ENCODE data around the gene LRRC27.
"Not testable (repeated sequence)": the region's sequence is repeated elsewhere in the genome, so short reads cannot be mapped to it uniquely, and the experiment has no call there.

Gene LRRC27

DNA sequence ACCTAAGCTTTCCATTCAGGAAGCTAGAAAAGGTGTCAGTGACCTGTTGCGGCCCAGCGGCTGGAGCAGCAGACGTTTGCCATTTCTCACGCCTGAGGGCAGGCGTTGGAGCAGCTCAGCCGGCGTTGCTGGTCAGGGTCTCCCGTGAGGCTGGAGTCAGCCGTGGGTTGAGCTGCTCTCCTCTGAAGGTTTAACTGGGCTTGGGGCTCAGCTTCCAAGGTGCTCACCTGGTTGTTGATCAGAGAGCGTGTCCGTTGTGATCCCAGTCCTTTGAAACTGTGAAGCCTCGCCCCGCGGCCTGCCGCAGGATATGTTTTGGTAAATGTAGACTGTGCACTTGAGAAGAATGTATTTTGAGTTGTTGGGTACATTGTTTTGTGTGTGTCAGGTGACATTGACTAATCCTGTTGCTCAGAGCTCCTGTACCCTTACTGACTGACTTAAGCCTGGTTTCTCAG, 44.4 kb downstream of the LRRC27 start:
- no peak for DNase-seq

DNA sequence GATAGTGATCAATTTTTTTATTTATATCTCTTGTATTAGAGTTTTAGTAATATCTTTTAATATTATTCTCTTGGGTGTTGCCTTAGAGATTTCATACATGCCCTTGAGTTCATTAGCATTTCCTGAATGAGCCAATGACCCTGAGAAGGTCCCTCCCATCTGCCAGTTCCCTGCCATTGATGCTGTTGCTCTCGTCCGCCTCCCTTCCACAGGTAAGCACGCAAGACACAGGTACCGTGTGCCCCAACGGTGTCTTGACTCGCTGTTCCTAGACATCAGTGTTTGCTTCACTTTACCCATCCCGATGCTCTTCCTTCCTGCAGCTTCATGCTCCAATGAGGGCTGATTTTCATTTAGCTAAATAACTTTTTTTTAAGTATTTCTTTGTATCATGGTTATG, 45.3 kb downstream of the LRRC27 start:
- no peak for DNase-seq

DNA sequence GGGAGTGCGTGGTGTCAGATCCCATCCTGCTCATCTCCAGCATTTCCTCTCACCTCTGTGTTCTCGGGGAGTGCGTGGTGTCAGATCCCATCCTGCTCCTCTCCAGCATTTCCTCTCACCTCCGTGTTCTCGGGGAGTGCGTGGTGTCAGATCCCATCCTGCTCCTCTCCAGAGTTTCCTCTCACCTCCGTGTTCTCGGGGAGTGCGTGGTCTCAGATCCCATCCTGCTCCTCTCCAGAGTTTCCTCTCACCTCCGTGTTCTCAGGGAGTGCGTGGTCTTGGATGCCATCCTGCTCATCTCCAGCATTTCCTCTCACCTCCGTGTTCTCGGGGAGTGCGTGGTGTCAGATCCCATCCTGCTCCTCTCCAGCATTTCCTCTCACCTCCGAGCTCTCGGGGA, 47.0 kb downstream of the LRRC27 start:
- DNase-seq, result not testable (repeated sequence)

DNA sequence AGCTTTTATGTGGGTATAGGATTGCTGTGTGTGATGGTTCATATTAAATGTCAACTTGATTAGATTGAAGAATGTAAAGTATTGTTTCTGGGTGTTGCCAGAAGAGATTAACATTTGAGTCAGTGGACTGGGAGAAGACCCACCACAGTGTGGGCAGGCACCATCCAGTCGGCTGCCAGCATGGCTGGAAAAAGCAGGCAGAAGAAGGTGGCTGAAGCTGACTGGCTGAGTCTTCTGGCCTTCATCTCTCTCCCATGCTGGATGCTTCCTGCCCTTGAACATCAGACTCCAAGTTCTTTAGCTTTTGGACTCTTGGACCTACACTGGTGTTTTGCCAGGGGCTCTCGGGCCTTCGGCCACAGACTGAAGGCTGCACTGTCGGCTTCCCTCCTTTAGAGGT, 49.0 kb downstream of the LRRC27 start:
- DNase-seq, result not testable (repeated sequence)

DNA sequence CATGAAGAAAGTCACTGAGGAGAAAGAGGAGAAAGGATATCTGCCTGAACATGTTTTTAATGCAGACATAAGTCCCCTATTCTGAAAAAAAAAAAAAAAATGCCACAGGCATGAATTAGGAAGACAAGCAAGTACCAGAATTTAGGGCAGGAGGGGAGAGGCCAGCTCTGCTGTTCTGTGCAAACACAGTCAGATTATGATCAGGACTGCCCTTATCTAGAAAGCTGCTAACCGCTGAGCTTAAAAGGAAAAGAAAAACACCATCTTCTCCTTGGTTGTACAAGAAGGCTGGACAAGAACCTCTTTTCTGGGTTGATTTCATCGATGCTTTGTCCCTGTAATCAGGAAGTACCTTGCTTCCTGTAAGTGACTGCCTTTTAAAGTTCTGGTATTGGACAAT, 49.7 kb downstream of the LRRC27 start:
- no peak for DNase-seq

DNA sequence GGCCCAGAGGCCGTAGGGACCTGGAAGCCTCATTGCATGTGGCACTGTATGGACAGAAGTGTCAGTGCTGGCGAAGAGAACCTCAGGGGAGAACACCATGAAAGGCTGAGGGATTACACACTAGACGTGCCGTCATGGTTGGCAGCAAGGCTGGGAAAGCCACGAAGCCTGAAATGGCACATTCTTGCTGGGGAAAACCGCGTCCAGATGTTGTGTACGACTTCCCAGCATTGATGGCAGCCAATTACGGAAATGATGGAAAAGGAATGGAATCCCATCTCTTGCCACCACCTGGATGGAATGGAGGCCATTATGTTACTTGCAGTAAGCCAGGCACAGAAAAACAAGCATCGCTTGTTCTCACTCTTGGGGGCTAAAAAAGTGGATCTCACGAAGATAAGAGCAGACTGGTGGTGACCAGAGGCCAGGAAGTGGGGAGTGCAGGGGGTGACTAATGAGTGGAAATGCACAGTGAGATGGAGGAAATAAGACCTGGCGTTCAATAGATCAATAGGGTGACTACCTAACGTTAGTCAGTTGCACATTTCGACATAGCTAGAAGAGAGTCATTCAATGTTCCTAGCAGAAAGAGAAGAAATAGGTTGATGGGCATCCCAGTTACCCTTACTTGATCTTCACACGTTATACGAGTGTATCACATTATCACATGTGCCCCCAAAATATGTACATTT, 50.4 kb downstream of the LRRC27 start:
- DNase-seq, result no peak

DNA sequence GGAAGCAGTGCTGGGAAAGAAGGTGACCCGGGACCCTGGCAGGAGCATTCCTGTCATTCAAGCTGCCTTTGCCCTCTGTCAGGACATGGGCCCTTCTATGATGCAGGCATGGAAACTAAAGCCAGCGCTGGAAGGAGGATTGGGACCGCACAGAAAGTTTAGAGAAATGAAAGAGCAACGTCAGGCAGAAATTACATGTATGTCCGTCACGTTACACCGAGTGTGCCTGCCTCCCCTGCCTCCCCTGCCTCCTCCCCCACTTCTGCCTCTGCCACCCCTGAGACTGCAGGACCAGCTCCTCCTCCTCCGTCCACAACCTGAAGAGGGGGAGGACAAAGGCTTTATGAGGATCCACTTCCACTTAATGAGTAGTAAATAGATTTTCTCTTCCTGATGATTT, 51.1 kb downstream of the LRRC27 start:
- DNase-seq, result no peak

DNA sequence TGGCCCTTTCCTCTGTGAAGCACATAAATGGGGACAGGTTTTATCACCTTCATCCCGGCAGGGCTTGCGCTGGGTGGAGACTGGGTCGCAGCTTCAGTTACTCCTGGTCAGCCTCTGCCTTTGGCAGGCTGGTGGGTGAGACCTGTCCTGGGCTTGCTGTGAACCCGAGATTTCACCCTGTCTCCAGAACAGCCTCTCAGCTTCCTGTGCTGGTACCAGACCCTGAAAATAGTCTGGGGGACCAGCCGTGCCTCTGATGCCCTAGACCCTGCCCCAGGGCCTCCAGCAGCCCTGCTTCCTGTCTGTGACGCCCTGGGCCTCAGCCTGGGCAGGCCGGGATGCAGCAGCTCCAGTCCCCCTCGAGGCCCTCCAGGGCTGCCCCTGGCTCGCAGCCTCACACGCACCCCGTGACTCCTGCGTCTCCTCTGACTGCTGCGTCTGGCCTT, 51.8 kb downstream of the LRRC27 start:
- DNase-seq, result no peak

DNA sequence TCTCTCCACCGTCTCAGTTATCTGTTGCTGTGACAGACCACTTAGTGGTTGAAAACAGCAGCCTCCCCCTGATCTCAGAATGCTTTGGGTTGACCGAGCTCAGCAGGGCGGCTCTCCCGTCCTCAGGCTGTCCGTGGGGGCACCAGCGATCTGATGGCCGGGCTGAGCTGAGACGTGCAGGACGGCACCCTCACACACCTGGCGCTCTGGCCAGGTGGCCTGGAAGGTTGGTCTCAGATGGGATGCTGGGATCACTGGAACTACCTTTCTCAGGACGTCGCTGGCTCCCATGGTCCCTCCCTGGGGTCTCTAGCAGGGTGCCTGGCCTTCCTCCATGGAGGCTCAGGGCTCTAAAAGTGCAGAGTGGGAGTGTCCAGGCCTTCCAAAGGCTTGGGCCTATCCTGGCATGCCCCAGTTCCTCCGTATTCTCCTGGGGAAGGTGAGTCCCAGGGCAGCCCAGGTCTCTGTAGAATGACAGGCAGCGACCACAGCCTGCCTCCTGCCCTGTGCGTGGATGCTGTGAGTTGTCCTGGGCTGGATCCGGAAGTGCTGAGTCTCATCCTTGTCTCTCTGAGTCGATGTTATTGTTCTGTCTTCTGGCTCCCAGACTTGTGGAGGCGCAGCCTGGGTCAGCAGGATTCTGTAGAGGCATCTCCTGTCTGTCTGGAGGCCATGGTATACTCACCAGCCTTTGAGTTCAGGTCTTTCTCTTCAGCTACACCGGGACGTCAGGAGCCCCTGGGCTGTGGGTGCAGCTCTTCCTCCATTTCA, 52.8 kb downstream of the LRRC27 start:
- no peak for DNase-seq

DNA sequence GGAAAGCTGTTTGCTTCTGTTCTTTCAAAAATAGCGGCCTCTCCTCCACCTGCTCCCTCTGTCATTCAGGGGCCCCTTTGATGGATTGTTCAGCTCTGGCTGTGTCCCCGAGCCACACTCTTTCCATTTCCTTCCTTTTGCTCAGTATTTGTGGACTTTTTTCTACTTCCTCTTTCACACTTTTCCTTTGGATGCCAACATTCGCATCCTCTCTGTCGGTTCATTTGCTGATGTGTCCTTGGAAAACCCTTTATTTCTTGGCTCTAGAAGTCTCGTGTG, 53.3 kb downstream of the LRRC27 start:
- no peak for DNase-seq

DNA sequence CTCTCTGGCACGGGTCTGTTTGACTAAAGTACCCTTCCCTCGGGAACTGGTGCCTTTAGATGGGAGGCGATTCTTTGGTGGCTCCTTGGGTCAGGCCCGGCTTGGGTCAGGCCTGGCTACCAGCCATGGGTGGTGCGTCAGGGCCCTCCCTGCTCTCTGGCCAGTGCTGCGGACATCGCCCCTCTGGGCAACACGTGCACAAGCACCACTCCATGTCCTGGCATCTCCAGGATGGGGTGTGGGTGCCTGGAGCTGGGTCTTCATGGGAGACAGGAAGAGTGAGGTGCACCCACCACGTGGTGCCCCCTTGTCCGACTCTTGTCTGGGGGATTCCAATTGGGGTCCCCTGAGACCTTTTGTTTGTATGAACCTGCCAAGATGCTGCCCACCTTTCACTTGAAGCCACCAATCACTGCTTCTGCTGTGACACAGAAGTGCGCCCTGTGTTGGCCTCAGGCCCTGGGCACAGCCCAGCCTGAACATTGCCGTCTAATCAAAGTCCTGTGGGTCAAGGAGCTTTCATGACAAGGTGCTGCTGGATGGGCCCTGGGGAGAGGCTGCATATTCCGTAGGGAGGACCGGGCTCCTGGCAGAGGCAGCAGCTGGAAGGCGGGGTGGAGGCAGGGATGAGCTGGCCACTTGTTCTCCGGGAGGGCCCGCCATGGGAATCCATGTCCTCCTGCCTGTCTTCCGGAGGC, 53.9 kb downstream of the LRRC27 start:
- DNase-seq, result no peak

DNA sequence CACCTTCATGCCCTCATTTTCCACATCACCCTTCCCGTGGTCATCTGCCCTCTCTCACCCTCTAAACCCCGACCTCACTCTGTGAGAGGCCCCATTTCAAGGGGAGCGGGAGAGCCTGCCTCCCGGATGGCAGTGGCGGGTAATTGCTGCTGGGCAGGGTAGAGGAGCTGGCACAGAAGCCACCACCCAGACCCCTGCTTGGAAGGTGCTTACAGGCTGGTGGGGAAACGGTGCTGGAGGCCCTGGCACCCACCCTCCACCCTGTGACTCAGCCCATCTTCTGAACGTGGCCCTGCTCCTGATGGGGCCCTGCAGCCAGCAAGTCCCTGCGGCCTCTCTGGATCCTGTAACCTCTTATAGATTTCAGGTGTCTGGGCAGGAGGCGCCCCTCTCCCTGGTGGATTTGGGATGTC, 54.4 kb downstream of the LRRC27 start:
- no peak for DNase-seq

DNA sequence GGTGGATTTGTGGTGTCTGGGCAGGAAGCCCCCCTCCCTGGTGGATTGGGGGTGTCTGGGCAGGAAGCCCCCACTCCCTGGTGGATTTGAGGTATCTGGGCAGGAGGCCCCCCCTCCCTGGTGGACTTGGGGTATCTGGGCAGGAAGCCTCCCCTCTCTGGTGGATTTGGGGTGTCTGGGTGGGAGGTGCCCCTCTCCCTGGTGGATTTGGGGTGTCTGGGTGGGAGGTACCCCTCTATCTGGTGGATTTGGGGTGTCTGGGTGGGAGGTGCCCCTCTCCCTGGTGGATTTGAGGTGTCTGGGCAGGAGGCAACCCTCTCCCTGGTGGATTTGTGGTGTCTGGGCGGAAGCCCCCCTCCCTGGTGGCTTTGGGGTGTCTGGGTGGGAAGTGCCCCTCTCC, 54.9 kb downstream of the LRRC27 start:
- DNase-seq, result not testable (repeated sequence)

DNA sequence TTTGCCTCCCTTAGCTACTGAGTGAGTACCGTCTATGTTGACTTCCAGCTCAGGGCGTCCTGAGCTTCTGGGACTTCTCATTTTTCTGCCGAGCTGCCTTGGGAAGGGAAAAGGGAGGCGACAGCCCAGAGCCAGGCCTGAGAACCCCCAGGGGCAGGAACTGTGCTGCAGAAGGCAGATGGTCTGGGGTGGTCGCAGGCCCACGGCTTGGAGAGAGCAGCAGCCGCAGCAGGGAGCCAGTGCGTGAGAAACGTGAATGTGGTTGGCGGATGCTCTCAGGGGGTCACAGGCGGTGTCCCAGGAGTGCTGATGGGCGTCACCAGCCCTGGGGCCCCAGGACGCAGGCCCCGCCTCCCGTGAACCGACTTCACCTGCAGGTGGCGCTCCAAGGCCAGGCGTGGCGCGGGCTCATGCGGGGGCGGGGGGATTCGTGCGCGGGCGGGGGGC, 55.8 kb downstream of the LRRC27 start:
- peak; percentile 77 for DNase-seq

DNA sequence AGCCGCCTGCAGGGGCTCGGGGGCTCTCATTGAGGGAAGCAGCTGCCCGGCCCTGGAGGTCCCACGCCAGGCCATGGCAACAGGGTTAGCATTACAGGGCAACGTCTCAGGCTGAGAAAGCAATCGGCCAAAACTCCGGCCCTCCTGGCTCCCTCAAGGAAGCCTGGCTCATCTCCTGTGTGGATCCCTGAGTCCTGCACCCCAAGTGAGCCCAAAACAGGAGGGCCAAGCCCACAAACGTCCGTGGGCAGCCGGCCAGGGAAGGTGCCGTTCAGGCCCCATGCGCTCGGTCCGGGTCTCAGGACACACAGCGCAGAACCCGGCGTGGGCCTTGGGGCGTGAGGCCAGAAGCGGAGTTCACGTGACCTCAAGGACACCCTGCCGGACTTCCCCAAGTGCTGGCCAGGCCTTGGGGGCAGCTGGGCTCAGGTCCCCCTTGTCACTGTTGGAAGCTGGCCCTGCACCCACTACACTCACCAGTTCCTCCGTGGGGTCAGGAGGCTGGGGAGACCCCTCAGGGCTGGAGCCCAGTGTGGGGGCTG, 57.0 kb downstream of the LRRC27 start:
- DNase-seq, result no peak

DNA sequence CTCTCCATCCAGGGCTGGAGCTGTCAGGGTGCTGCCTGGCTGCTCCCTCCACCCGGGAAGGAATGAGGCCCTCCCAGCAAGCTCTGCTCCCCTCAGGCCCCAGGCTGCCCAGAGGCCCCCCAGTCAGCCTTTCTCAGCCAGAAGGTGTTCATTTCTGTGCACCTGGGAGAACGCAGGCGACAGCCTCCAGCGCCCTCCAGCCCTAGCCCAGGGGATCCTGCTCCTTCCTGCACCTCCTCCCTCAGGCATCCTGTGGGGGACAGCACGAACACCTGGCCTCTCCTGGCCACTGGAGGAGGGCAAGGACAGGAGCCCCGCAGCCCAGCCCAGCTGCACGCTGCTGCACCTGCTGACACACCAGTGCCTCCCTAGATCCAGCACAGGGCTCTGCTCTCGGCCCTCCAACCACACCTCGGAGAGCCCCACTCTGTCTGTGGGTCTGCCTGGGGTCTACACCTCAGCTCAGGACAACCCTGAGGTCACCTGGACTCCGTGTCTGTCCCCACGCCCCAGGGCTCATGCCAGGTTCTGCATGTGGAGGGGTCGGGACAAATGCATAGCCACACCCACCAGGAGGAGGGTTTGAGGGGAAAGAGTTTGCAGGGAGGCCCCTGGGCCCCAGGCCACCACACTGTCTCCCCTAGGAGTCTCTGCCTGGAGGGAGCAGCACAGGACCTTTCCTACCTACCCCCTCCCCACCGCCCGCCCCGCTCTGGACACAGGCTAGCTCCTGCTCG, 57.6 kb downstream of the LRRC27 start:
- no peak for DNase-seq

DNA sequence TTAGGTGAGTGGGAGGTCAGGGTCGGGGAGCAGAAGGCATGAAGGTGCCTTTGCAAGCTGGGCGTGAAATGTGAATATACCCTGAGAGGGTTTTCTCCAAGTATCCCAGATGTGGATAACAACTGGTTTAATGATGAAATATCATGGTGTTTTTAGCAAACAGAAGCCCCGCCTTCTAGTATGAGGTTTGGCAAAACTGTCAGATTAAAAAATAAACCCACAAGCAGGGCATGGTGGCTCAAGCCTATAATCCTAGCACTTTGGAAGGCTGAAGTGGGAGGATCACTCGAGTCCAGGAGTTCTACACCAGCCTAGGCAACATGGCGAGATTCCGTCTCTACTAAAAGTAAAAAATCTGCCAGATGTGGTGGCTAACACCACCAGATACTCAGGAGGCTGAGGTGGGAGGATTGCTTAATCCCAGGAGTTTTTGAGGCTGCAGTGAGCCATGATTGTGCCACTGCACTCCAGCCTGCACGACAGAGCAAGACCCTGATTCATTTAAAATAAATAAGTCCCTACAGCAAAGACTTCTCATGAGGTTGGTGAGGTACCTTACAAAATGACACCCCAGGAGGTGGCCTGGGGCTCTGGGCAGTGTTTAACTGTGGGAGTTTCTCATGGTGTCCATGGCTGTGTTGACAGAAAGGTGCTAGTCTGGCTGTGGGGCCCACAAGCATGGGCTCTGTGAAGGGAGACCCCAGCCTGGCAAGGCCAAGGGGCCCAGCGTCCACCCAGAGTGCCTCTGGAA, 58.4 kb downstream of the LRRC27 start:
- DNase-seq, result no peak

DNA sequence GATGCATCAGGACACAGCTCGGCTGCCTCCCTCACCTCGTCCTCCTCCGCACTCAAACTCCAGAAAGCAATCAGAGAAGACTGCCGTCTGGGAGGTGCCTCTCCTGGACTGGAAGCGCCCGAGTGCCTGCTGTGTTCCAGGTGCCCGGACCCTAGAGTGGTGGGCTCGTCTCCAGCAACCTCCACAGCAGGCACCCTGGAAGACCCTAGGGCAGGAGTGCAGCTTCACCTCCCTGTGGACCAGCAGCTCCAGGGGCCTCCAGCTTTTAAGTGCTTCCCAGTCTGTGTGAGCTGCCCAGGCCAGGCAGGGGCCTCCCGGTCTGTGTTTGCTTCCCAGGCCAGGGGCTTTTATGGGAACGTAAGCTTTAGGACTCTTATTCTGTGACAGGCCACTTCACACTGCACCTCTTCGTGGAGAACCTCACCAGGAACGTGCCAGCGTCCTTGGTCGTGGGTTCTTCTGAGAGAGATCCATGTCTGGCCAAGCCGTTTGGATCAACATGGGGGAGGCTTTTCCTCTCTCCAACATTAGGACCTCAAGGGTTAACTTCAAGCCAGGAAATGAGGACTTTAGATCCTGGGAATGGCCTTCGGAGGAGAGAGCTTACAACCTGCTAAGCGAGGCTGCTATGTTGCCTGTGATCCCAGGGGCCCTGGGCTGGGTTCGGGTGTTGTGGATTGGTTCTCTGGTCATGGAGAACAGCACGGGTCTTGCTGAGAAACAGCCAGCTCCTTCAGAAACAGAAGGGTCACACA, 59.1 kb downstream of the LRRC27 start:
- DNase-seq, result no peak

DNA sequence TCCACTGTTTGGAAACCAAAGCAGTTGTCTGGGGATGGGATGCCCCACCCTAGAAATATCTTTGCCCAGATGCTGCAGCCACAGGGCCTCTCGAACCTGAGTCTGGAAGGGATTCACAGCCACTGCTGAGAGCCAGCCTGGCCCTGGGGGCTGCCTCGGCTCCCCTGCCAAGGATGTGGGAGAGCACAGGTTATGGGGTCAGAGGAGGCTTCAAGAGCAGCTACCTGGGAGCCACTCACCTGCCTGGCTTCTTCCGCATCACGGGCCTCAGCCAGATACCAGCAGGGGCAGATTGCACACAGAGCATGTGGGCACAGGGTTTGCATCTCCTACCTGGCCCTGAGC, 59.7 kb downstream of the LRRC27 start:
- no peak for DNase-seq

DNA sequence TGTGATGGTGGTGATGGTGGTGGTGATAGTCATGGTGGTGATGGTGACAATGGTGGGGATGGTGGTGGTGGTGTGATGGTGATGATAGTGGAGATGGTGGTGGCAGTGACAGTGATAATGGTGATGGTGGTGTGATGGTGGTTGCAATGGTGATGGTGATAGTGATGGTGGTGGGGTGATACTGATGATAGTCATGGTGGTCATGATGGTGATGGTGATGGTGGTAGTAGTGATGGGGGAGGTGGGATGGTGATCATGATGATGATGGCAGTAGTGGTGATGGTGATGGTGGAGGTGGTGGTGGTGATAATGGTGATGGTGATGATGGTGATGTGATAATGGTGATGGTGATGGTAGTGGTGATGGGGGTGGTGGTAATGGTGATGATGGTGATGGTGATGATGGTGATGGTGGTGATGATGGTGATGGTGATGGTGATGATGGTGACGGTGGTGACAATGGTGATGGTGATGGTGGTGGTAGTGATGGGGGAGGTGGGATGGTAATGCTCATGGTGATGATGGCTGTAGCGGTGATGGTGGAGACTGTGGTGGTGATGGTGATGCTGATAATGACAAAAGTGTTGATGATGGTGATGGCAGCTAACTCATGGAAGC, 60.3 kb downstream of the LRRC27 start:
- DNase-seq, result no peak
